Stimulated activated CD4-positive, alpha-beta T cell treated with anti-CD3 and anti-CD28 coated beads, Interleukin-4, amount 100 ng/mL, for 1 hour (primary cell): ENCODE data around the gene MUC5B.
"Not testable (repeated sequence)": the region's sequence is repeated elsewhere in the genome, so short reads cannot be mapped to it uniquely, and the experiment has no call there.

ENCODE experiments used
- DNase-seq: peaks from one replicate; pipeline ENCODE4 v3.0.0-alpha.2; 2020

Gene MUC5B

DNA sequence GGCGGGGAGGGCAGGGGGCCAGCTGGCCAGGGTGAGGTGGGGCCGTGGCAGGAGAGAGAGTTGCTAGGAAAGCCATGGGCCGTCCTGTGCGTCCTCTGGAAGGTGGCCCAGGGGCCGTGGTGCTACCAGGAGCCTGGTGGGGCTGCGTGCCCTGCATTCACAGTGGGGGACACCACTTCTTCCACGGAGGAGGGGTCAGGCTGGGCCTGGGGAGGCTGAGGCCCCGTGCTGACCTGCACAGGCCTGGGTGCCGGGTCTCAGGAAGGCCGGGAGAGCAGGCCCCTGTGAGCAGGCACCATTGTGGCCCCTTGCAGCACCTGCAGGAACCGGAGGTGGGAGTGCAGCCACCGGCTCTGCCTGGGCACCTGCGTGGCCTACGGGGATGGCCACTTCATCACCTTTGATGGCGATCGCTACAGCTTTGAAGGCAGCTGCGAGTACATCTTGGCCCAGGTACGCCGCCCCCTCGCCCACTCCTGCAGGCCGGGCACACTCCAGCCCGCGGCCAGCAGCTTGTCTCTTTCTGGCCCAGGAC, 12.0 kb downstream of the MUC5B start:
- DNase-seq: no peak

- DNase-seq: no peak
Measured at GRCh38 chr11:1235306-1235900, 12.5 kb downstream of the MUC5B start.

DNA sequence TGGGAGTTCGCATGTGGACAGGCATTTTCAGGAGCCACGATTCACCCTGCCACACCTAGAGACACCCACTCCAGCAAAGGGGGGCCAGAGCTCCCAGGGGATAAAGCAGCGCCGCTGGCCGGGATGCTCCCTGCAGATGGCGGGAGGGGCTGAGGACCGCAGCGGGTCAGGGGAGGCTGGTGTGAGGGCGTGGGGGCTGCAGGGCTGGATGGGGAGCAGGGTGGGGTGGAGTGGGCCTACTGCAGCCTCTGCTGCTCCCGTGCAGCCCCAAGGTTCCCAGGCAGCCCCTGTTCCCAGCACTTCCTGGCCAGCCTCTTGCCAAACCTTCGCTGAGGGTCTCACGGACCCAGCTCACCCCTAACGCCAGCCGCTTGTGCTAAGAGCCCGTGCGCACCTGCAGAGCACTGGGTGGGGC, 13.0 kb downstream of the MUC5B start:
- no peak for DNase-seq

DNA sequence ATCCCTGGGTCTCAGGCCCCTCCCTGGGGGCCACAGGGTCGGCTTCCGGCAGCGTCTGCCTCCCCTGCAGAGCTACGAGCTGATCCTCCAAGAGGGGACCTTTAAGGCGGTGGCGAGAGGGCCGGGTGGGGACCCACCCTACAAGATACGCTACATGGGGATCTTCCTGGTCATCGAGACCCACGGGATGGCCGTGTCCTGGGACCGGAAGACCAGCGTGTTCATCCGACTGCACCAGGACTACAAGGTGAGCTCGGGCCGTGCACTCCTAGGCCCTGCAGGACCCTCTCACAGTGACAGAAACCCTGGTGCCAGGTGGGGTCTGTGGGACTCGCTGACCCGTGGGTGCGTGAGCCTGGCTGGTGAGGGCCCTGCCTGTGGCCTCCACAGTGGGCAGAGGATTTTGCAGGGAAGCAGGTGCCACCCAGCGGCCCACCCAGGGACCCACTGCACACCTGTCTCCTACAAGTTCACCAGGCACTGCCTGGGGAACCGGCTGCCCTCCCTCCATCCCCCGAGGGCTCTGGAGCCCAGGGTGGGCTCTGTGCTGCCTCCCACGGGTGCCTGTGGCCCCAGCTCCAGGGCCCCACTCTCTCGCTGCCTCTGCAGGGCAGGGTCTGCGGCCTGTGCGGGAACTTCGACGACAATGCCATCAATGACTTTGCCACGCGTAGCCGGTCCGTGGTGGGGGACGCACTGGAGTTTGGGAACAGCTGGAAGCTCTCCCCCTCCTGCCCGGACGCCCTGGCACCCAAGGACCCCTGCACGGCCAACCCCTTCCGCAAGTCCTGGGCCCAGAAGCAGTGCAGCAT, 13.7 kb downstream of the MUC5B start:
- DNase-seq: no peak

GRCh38 chr11:1237128-1237580, 14.3 kb downstream of the MUC5B start:
- DNase-seq: no peak

DNA sequence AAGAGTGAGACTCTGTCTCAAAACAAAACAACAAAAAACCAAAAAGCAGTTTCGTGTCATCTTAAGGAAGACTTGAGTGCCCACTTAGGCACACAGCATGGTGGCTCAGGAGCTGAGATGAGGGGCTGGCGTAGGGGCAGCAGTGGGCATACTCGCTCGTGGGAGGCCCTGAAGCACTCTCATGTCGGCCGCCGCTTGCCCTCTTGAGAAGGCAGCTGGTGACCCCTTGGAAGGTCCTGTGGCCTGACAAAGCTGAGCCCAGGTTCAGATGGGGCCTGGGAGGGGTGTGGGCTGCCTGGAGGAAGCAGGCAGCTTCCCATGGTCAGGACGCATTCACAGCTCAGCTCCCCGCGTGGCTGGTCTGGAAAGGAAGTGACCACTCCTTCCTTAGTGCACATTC, 15.0 kb downstream of the MUC5B start:
- DNase-seq: no peak

DNA sequence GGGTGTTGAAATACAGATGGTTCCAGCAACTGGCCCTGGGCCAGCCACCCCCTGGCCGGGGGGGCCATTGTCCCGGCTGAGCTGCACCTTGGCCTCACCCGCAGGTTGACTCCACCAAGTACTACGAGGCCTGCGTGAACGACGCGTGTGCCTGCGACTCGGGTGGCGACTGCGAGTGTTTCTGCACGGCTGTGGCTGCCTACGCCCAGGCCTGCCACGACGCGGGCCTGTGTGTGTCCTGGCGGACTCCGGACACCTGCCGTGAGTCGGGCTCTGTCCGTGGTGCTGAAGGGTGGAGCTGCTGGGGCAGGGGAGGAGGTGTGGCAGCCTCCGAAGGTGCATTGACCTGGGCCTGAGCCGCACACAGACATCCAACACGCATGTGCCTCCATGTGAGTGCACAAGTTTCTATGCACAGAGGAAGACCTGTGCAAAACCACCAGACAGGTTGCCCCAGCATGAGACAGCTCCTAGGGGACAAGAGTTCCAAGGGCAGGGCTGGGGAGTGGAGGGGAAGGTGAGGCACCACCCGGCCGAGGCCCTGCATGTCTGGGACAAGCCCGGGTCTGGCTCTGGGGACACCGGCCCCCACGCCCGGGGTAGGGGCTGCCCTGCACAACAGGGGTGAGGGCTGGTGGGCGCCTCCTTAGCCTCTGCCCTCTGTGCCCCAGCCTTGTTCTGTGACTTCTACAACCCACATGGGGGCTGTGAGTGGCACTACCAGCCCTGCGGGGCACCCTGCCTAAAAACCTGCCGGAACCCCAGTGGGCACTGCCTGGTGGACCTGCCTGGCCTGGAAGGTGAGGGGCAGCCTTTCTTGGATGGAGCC, 16.1 kb downstream of the MUC5B start:
- DNase-seq: no peak

DNA sequence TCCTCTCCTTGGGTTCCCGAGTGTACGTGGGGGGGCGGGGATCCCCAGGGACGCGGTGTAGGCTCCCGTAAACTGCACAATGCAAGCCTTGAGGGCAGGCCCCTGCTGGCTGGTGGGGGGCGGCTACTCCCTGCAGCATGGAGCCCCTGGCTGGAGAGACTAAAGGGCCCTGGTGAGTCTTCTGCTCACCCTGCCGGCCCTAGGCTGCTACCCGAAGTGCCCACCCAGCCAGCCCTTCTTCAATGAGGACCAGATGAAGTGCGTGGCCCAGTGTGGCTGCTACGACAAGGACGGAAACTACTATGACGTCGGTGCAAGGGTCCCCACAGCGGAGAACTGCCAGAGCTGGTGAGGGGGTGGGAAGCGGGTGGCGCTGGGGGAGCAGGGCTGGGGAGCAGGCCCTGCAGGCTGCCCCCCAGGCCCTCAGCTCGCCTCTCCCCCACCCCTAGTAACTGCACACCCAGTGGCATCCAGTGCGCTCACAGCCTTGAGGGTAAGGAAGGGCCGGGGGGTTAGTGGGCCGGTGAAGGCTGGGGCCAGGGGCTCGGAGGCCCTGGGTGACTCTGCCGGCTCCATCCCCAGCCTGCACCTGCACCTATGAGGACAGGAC, 16.8 kb downstream of the MUC5B start:
- DNase-seq: no peak

- DNase-seq: no peak
Measured at GRCh38 chr11:1240771-1241170, 17.9 kb downstream of the MUC5B start.

GRCh38 chr11:1241706-1242105, 18.8 kb downstream of the MUC5B start:
- DNase-seq: no peak

DNA sequence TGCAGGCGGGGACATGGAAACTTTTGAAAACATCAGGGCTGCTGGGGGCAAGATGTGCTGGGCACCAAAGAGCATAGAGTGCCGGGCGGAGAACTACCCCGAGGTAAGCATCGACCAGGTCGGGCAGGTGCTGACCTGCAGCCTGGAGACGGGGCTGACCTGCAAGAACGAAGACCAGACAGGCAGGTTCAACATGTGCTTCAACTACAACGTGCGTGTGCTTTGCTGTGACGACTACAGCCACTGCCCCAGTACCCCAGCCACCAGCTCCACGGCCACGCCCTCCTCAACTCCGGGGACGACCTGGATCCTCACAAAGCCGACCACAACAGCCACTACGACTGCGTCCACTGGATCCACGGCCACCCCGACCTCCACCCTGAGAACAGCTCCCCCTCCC, 19.4 kb downstream of the MUC5B start:
- DNase-seq: no peak

DNA sequence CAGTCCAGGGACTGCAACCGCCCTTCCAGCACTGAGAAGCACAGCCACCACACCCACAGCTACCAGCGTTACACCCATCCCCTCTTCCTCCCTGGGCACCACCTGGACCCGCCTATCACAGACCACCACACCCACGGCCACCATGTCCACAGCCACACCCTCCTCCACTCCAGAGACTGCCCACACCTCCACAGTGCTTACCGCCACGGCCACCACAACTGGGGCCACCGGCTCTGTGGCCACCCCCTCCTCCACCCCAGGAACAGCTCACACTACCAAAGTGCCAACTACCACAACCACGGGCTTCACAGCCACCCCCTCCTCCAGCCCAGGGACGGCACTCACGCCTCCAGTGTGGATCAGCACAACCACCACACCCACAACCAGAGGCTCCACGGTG, 19.9 kb downstream of the MUC5B start:
- DNase-seq: not testable (repeated sequence)

DNA sequence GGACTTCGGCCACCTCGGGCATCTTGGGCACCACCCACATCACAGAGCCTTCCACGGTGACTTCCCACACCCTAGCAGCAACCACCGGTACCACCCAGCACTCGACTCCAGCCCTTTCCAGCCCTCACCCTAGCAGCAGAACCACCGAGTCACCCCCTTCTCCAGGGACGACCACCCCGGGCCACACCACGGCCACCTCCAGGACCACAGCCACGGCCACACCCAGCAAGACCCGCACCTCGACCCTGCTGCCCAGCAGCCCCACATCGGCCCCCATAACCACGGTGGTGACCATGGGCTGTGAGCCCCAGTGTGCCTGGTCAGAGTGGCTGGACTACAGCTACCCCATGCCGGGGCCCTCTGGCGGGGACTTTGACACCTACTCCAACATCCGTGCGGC, 20.7 kb downstream of the MUC5B start:
- not testable (repeated sequence) for DNase-seq

- not testable (repeated sequence) for DNase-seq
Measured at GRCh38 chr11:1244557-1244956, 21.7 kb downstream of the MUC5B start.

DNA sequence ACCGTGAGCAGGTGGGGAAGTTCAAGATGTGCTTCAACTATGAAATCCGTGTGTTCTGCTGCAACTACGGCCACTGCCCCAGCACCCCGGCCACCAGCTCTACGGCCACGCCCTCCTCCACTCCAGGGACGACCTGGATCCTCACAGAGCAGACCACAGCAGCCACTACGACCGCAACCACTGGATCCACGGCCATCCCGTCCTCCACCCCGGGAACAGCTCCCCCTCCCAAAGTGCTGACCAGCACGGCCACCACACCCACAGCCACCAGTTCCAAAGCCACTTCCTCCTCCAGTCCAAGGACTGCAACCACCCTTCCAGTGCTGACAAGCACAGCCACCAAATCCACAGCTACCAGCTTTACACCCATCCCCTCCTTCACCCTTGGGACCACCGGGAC, 22.9 kb downstream of the MUC5B start:
- not testable (repeated sequence) for DNase-seq

DNA sequence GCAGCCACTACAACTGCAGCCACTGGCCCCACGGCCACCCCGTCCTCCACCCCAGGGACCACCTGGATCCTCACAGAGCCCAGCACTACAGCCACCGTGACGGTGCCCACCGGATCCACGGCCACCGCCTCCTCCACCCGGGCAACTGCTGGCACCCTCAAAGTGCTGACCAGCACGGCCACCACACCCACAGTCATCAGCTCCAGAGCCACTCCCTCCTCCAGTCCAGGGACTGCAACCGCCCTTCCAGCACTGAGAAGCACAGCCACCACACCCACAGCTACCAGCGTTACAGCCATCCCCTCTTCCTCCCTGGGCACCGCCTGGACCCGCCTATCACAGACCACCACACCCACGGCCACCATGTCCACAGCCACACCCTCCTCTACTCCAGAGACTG, 23.4 kb downstream of the MUC5B start:
- not testable (repeated sequence) for DNase-seq

DNA sequence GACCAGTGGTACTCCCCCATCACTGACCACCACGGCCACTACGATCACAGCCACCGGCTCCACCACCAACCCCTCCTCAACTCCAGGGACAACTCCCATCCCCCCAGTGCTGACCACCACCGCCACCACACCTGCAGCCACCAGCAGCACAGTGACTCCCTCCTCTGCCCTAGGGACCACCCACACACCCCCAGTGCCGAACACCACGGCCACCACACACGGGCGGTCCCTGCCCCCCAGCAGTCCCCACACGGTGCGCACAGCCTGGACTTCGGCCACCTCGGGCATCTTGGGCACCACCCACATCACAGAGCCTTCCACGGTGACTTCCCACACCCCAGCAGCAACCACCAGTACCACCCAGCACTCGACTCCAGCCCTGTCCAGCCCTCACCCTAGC, 24.2 kb downstream of the MUC5B start:
- not testable (repeated sequence) for DNase-seq

- DNase-seq: not testable (repeated sequence)
Measured at GRCh38 chr11:1248951-1249350, 26.1 kb downstream of the MUC5B start.

DNA sequence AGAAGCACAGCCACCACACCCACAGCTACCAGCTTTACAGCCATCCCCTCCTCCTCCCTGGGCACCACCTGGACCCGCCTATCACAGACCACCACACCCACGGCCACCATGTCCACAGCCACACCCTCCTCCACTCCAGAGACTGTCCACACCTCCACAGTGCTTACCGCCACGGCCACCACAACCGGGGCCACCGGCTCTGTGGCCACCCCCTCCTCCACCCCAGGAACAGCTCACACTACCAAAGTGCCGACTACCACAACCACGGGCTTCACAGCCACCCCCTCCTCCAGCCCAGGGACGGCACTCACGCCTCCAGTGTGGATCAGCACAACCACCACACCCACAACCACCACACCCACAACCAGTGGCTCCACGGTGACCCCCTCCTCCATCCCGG, 27.5 kb downstream of the MUC5B start:
- not testable (repeated sequence) for DNase-seq

- no peak for DNase-seq
Measured at GRCh38 chr11:1251236-1251770, 28.4 kb downstream of the MUC5B start.

DNA sequence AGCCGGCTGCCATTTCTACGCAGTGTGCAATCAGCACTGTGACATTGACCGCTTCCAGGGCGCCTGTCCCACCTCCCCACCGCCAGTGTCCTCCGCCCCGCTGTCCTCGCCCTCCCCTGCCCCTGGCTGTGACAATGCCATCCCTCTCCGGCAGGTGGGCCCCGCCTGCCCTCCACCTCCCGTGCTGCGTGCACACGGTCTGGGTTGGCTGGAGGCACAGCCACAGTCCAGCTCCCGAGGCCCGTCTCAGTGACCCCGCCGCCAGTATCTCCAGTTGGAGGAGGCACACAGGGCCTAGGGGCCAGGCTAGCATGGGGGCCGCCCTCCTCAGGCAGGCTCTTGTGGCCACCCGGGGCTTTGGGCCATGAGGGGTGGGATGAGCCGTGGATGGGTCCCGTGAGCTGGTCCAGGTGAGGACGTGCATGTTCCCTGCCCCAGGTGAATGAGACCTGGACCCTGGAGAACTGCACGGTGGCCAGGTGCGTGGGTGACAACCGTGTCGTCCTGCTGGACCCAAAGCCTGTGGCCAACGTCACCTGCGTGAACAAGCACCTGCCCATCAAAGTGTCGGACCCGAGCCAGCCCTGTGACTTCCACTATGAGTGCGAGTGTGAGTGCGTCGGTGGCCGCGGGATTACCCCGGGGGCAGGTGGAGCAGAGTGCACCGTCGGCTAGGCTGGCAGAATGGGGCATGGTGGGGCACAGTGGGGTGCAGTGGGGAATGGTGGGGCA, 29.7 kb downstream of the MUC5B start:
- DNase-seq: no peak

GRCh38 chr11:1253103-1253485, 30.2 kb downstream of the MUC5B start:
- DNase-seq: no peak
